ENCODE results near the gene UIMC1. TPM values are rescaled to one million over a fixed set of nuclear protein-coding genes. Genes with fewer than 3 reads are reported as not detected.
A peak's percentile ranks its signal among the peaks of the same experiment; 100 is the strongest.

Gene UIMC1
- total RNA-seq, 6 experiments from 2014 or later: 8.4 to 15.6 (median 13.0) TPM

- TF ChIP-seq POLR2A (IDR thresholded peaks at IDR 0.05) (no peak), CTCF (IDR thresholded peaks at IDR 0.05) (no peak)
- Histone ChIP-seq H3K27ac (no peak overlapping the region), H3K27me3 (no peaks in the 10 kb centered on the region), H3K36me3 (no peaks in the 10 kb centered on the region), H3K9me3 (no peaks in the 10 kb centered on the region), H3K4me3 (no peak overlapping the region), H3K4me1 (no peaks in the 10 kb centered on the region)
- intact Hi-C loops (cut with DNase I): no loop called here
- ATAC-seq: no peak
- 17% methylated on average over 4 of the region's 6 CpGs for WGBS (ENCODE audit: insufficient coverage, low coverage, low lambda C conversion rate, missing lambda C conversion rate)
- no peak for DNase-seq
Measured at GRCh38 chr5:176882567-176882903, 124.0 kb downstream of the UIMC1 start.

- ATAC-seq: no peak
- TF ChIP-seq CTCF (IDR thresholded peaks at IDR 0.05) (no peak), POLR2A (IDR thresholded peaks at IDR 0.05) (no peak)
- DNase-seq: peak in 1 of 3 donors; percentile 51
- WGBS (ENCODE audit: insufficient coverage, low coverage, low lambda C conversion rate, missing lambda C conversion rate): 89% methylated on average over 7 of the region's 25 CpGs
- Histone ChIP-seq H3K27me3 (no peaks in the 10 kb centered on the region), H3K4me1 (no peaks in the 10 kb centered on the region), H3K4me3 (no peak overlapping the region), H3K36me3 (no peaks in the 10 kb centered on the region), H3K27ac (no peak overlapping the region), H3K9me3 (no peaks in the 10 kb centered on the region)
- intact Hi-C loops (cut with DNase I): no loop called here
Measured at GRCh38 chr5:176881816-176882566, 124.6 kb downstream of the UIMC1 start.

GRCh38 chr5:176881021-176881749 lies 125.4 kb downstream of the UIMC1 start:
- H3K4me3 ChIP-seq: no peak overlapping the region
- H3K27me3 ChIP-seq: no peaks in the 10 kb centered on the region
- no peaks in the 10 kb centered on the region for H3K4me1 ChIP-seq
- no peaks in the 10 kb centered on the region for H3K9me3 ChIP-seq
- intact Hi-C loops (cut with DNase I): no loop called here
- H3K36me3 ChIP-seq: no peaks in the 10 kb centered on the region
- DNase-seq: peak in 1 of 3 donors; percentile 45
- no peak for TF ChIP-seq CTCF (IDR thresholded peaks at IDR 0.05)
- no peak for TF ChIP-seq POLR2A (IDR thresholded peaks at IDR 0.05)
- WGBS (ENCODE audit: insufficient coverage, low coverage, low lambda C conversion rate, missing lambda C conversion rate): 60% methylated on average over 3 of the region's 28 CpGs
- no peak for ATAC-seq
- no peak overlapping the region for H3K27ac ChIP-seq

GRCh38 chr5:176880366-176881020 lies 126.1 kb downstream of the UIMC1 start:
- Histone ChIP-seq H3K27me3 (no peaks in the 10 kb centered on the region), H3K36me3 (no peaks in the 10 kb centered on the region), H3K4me3 (no peak overlapping the region), H3K4me1 (no peaks in the 10 kb centered on the region), H3K27ac (no peak overlapping the region), H3K9me3 (no peaks in the 10 kb centered on the region)
- DNase-seq (no peak), ATAC-seq (no peak)
- 65% methylated on average over 4 of the region's 26 CpGs for WGBS (ENCODE audit: insufficient coverage, low coverage, low lambda C conversion rate, missing lambda C conversion rate)
- intact Hi-C loops (cut with DNase I): no loop called here
- TF ChIP-seq CTCF (IDR thresholded peaks at IDR 0.05) (no peak), POLR2A (IDR thresholded peaks at IDR 0.05) (no peak)

All from right lobe of liver (tissue), 6 donors.